Thyroid gland (tissue), 4 donors: ENCODE results near the gene CTSL. TPM values are rescaled to one million over a fixed set of nuclear protein-coding genes. Genes with fewer than 3 reads are reported as not detected.

Source experiments
- DNase-seq, 2 donors: peaks; one replicate each; pipeline ENCODE4 v3.0.0-alpha.2; 2019
- H3K27ac ChIP-seq, 3 donors: fragments of 200-600 bp; sonication (generic); 1 replicate in 2 of 3; 2 replicates in 1 of 3; pipeline ENCODE4 v1.5.1; 2016 to 2019; ENCODE audit warnings: mild to moderate bottlenecking in 1 of 3, moderate library complexity in 1 of 3
- H3K27me3 ChIP-seq: fragments of 200-600 bp; sonication (generic); one replicate; pipeline ENCODE4 v1.5.1; 2019
- H3K36me3 ChIP-seq, 2 donors: fragments of 200-600 bp; sonication (generic); one replicate each; pipeline ENCODE4 v1.5.1; 2016 to 2019
- H3K4me1 ChIP-seq, 2 donors: fragments of 200-600 bp; sonication (generic); one replicate each; pipeline ENCODE4 v1.5.1; 2017 to 2019
- H3K4me3 ChIP-seq, 3 donors: fragments of 200-600 bp; sonication (generic); replicated peaks in 1 of 3; 1 replicate in 2 of 3; 2 replicates in 1 of 3; pipeline ENCODE4 v1.5.1; 2016; ENCODE audit warnings: mild to moderate bottlenecking in 1 of 3
- H3K9me3 ChIP-seq: fragments of 200-600 bp; sonication (generic); one replicate; pipeline ENCODE4 v1.5.1; 2017
- POLR2A ChIP-seq, 2 donors: fragments of 450-650 bp; IDR thresholded peaks; one replicate each; pipeline ENCODE4 v1.6.1; 2017; ENCODE audit warnings: antibody characterized with exemption in 2 of 2, mild to moderate bottlenecking in 2 of 2, moderate library complexity in 1 of 2
- WGBS, 2 donors: methylation state at CpG; one replicate each; pipeline ENCODE4 v1.1.5; 2017; 5-methylcytosine and 5-hydroxymethylcytosine counted together
- intact Hi-C: fragments of 100-400 bp; cut with DNase I; formaldehyde crosslinking; loops from one replicate; pipeline ENCODE4 v1.15.1; 2023
- total RNA-seq, 4 donors: library from RNA; depleted of rRNA; stranded (reverse); fragments of >200 nt; gene quantifications; one replicate each; pipeline ENCODE4 v1.2.3, GENCODE V29; 2016
- TF ChIP-seq, protein P1 (sequence below), 6 experiments: fragments of 200-600 bp in 3 of 6; fragments of 450-650 bp in 3 of 6; sonication (generic) in 3 of 6; IDR thresholded peaks; one replicate each; pipeline ENCODE4 v1.5.1; 2016 to 2019; ENCODE audit warnings: antibody characterized with exemption in 6 of 6, mild to moderate bottlenecking in 2 of 6, inconsistent platforms in 1 of 6, moderate library complexity in 1 of 6

CTSL gene
- total RNA-seq, 4 donors from 2014 or later, result 62.0 to 172 (median 112) TPM

DNA sequence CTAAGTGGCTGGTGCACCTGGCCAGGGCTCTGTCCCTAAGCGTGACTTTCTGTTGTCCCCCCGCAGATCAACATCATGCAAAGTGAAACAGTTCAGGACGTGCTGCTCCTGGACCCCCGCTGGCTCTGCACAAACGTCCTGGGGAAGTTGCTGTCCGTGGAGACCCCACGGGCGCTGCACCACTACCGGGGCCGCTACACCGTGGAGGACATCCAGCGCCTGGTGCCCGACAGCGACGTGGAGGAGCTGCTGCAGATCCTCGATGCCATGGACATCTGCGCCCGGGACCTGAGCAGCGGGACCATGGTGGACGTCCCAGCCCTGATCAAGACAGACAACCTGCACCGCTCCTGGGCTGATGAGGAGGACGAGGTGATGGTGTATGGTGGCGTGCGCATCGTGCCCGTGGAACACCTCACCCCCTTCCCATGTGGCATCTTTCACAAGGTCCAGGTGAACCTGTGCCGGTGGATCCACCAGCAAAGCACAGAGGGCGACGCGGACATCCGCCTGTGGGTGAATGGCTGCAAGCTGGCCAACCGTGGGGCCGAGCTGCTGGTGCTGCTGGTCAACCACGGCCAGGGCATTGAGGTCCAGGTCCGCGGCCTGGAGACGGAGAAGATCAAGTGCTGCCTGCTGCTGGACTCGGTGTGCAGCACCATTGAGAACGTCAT, 19.7 kb upstream of the CTSL start:
- H3K9me3 ChIP-seq, result no peaks in the 10 kb centered on the region
- no peaks in the 10 kb centered on the region for H3K27me3 ChIP-seq
- H3K36me3 ChIP-seq, result peaks cover 15 to 18% of the 10 kb centered on the region in 2 donors
- TF ChIP-seq POLR2A (IDR thresholded peaks at IDR 0.05), result no peak
- TF ChIP-seq, protein P1, sequence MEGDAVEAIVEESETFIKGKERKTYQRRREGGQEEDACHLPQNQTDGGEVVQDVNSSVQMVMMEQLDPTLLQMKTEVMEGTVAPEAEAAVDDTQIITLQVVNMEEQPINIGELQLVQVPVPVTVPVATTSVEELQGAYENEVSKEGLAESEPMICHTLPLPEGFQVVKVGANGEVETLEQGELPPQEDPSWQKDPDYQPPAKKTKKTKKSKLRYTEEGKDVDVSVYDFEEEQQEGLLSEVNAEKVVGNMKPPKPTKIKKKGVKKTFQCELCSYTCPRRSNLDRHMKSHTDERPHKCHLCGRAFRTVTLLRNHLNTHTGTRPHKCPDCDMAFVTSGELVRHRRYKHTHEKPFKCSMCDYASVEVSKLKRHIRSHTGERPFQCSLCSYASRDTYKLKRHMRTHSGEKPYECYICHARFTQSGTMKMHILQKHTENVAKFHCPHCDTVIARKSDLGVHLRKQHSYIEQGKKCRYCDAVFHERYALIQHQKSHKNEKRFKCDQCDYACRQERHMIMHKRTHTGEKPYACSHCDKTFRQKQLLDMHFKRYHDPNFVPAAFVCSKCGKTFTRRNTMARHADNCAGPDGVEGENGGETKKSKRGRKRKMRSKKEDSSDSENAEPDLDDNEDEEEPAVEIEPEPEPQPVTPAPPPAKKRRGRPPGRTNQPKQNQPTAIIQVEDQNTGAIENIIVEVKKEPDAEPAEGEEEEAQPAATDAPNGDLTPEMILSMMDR (IDR thresholded peaks at IDR 0.05), result no peak
- no peak overlapping the region for H3K27ac ChIP-seq
- 93 to 96% methylated on average over 30 to 38 of the region's 39 CpGs for WGBS, 2 donors
- DNase-seq, result no peak
- H3K4me1 ChIP-seq, result no peaks in the 10 kb centered on the region
- intact Hi-C loops, result no loop called here
- no peak overlapping the region for H3K4me3 ChIP-seq

DNA sequence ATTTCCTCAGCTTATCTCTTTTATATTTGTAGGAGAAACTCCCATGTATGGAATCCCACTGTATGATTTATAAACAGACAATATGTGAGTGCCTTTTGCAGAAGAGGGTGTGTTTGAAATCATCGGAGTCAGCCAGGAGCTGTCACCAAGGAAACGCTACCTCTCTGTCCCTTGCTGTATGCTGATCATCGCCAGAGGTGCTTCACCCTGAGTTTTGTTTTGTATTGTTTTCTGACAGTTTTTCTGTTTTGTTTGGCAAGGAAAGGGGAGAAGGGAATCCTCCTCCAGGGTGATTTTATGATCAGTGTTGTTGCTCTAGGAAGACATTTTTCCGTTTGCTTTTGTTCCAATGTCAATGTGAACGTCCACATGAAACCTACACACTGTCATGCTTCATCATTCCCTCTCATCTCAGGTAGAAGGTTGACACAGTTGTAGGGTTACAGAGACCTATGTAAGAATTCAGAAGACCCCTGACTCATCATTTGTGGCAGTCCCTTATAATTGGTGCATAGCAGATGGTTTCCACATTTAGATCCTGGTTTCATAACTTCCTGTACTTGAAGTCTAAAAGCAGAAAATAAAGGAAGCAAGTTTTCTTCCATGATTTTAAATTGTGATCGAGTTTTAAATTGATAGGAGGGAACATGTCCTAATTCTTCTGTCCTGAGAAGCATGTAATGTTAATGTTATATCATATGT, 18.0 kb upstream of the CTSL start:
- Histone ChIP-seq H3K36me3 (peaks cover 15 to 18% of the 10 kb centered on the region in 2 donors), H3K9me3 (no peaks in the 10 kb centered on the region), H3K27me3 (no peaks in the 10 kb centered on the region), H3K4me1 (peaks cover 5 to 9% of the 10 kb centered on the region in 2 donors), H3K27ac (no peak overlapping the region), H3K4me3 (no peak overlapping the region)
- 68 to 76% methylated on average over 6 of the region's 6 CpGs for WGBS, 2 donors
- DNase-seq, result no peak
- TF ChIP-seq, protein P1 (IDR thresholded peaks at IDR 0.05), result no peak
- no peak for TF ChIP-seq POLR2A (IDR thresholded peaks at IDR 0.05)
- intact Hi-C loops, result no loop called here

DNA sequence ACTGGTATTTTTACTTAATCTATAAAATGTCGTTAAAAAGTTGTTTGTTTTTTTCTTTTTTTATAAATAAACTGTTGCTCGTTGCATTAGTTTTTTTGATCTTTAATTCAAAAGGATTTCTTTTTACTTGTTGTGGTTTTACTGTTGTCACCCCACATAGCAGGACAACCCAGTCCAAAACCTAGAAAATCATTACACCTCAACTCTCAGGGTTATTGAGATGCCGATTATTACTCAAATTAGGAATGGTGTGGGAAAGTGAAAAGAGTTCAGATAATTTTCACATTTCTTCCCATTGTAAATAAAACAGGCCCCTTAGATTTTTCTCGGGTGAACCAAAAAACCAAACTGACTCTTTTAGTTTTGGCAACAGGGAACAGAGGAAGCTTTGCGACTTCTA, 17.4 kb upstream of the CTSL start:
- H3K4me1 ChIP-seq, result peaks cover 5 to 9% of the 10 kb centered on the region in 2 donors
- peaks cover 15 to 18% of the 10 kb centered on the region in 2 donors for H3K36me3 ChIP-seq
- no peak overlapping the region for H3K4me3 ChIP-seq
- TF ChIP-seq, protein P1 (IDR thresholded peaks at IDR 0.05), result no peak
- no peak for TF ChIP-seq POLR2A (IDR thresholded peaks at IDR 0.05)
- no peak overlapping the region for H3K27ac ChIP-seq
- DNase-seq, result no peak
- H3K27me3 ChIP-seq, result no peaks in the 10 kb centered on the region
- no peaks in the 10 kb centered on the region for H3K9me3 ChIP-seq
- intact Hi-C loops, result no loop called here
- 85 to 88% methylated on average over 5 of the region's 5 CpGs for WGBS, 2 donors

DNA sequence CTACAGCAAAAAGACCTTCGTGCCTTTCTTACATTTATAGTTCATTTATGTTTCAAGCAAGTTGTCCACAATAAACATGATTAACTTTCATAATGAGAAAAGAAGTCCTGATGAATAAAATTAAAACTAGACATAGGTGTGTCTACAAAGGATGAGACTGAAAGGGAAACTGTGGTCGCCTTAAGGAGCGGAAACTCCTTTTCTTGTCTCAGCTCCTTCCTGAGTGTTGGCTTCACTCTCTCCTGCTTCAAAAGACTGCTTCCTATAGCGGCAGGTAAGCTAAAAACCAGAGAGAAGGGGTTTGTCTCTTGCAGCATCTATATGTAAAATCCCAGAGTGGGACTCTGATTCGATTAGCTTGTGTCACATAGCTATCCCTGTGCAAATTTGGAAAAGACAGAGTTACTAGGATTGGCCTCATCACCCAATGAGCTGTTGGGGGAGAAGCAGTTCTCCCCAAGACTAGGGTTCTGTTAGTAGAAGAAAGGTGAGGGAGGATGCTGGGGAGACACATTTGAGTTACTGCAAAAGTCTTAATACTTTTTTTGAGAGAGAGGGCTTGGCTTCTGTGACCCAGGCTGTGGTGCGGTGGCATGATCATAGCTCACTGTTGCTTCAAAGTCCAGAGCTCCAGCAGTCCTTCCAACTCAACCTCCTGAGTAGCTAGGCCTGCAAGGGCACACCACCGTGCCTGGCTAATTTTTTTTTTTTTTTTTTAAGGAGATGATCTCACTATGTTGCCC, 16.8 kb upstream of the CTSL start:
- 82 to 92% methylated on average over 7 of the region's 7 CpGs for WGBS, 2 donors
- Histone ChIP-seq H3K36me3 (peaks cover 15 to 18% of the 10 kb centered on the region in 2 donors), H3K9me3 (no peaks in the 10 kb centered on the region), H3K27ac (no peak overlapping the region), H3K27me3 (no peaks in the 10 kb centered on the region), H3K4me1 (peaks cover 5 to 9% of the 10 kb centered on the region in 2 donors), H3K4me3 (no peak overlapping the region)
- DNase-seq, result no peak
- intact Hi-C loops, result no loop called here
- TF ChIP-seq POLR2A (IDR thresholded peaks at IDR 0.05), result no peak
- TF ChIP-seq, protein P1 (IDR thresholded peaks at IDR 0.05), result no peak
